ENCODE measurements around the gene SASH1.

Gene SASH1

DNA sequence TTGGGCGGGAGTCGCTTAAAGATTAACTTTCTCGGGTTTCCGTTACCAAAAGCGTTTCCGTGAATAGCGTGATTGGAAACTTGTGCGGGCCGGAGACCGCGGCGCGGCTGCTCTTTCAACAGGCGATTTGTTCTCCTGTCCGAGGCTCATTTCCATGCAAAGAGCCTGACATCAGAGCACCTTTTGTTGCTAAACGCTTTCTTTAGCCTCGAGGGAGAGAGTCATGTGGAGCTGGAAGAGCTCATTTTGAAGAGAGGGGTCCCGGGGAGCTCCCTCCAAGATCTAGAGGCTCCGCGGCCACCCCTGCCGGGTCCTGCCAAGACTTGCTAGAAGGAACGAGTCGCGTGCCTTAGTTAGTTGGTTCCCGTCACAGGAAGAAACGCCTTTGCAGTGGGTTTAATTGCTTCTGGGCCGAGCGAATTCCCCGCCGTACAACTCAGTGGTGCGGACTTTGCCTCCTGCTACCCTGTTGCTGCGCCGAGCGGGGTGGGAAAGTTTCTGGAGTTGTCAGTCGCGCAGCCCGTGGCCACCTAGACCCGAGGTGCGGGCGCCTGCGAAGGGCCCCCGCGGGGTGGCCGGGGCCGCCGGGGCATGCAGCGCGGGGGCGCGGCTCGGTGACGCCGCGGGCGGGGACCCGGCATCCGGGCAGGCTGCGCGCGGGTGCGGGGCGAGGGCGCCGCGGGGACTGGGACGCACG, at the start of gene SASH1:
Gene SASH1 (plus strand): TSS at position 489 of the 697 bp plus-strand sequence. CDS start 230 bp downstream, outside the sequence.
- DNase-seq: peak; percentile 23 to 89 (median 76)

DNA sequence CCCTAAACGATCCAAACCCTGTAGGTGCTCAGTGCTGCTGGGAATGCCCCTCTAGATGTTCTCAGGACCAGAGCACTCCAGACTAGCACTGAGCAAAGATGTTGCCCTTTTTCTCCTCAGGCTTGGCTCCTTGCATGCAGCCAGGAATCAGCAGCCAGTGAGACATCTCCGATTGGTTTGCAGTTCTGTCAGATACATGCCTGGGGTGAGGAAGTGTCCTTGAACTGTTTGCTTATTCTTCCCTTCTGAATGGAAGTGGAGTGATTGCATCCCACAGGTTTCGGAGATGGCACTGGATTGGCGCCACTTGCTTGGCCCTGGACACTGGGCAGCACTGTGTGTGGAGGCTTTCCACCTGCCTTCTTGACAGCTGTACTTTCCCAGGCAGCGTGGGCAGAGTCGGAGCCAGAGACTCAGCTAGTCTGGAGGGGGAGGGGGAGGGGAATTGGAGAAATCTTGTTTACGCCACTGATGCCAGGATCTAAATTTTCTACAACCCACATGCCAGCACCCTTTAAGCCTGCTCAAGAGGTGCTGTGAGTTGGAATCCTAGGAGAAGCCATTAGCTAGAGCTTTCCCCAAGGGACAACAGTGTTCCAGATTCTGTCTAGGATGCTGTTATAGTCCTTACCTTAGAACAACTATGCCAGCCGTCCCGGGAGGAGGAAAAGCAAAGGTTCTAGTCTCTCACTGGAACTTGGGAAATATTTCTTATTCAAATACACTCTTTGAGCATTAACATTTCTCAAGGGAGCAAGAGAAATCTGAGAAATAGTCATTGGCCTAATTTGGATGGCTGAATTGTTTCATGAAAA, 49.2 kb upstream of the SASH1 start:
- peak in 50 of 58 donors; percentile 20 to 81 (median 52) for DNase-seq

DNA sequence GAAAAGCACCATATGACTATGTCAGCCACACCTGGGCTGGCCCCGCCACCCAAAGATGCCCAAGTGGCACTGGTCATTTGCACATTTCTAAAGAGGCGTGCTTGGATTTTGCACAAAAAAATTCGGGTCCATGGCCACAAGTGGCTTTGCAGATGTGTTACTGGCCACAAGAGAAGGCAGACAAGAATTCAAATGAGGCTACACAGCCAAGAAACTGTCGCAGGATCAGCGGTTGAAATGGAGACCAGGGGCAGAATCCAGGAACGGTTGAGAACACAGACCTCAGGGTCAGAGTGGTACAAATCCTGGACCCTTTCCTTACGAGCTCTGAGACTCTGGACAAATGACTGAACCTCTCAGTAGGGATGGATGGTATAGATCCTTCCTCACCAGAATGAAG, 48.6 kb upstream of the SASH1 start:
- DNase-seq: peak in 17 of 58 donors; percentile 16 to 74 (median 27)

DNA sequence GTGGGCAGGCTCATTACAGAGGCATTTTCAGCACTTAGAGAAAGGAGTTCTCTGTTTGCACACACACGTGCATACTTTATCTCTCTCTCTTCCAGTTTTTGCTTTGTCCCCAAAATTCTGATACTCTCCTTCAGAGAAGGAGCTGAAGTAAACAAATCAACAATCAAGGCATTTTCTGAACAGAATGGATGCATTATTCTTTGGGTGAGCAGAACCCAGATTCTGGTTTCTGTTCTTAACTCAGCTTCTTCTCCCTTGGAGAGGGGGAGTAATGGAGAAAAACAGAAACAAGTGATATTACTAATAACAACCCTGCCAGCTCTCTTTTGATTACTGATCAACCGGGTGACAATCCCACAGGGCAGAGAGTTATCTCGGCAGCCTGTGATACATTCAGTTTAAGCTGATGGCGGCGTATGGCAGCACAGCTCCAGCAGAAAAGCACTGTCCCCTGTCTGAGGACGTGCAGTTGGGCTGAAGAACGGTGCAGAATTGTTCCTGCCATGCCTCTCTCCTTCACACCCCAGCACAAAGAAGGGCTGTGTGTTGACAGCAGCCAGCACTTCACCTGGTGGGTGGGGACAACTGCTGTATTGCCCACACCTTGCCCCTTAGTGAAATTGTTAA, 47.3 kb upstream of the SASH1 start:
- DNase-seq: peak in 5 of 58 donors; percentile 12 to 36 (median 27)

DNA sequence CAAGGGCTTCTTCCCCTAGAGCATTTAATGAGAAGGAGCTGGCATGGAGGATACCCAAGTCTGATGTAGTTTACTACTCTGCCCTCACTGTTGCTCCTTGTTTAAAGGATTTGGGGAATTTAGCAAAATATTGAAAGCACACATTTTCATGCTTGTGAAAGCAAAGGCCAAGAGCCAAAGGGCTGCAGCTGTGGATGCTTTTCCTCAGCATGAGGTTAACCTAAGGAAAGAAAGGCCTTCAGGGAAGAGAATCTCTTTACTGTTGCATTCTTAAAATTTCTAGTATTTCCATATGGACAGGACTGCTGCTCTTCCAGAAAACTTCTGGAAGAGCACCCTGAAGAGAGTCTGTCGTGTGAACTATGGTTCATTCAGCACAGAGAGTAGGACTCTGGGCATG, 45.9 kb upstream of the SASH1 start:
- DNase-seq: no peak

DNA sequence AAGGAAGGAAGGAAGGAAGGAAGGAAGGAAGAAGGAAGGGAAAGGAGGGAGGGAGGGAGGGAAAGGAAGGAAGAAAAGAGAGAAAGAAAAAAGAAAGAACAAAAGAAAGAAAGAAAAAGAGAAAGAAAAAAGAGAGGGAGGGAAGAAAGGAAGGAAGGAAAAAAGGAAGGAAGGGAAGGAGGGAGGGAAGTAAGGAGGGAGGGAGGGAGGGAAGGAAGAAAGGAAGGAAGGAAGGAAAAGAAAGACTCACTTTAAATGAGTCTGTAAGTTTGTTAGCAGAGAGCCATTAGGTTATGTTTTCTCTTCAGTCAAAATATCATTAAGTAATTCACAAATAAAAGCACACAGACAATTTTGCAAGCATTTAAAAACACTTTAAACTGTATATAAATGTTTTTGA, 44.0 kb upstream of the SASH1 start:
- DNase-seq: no peak

DNA sequence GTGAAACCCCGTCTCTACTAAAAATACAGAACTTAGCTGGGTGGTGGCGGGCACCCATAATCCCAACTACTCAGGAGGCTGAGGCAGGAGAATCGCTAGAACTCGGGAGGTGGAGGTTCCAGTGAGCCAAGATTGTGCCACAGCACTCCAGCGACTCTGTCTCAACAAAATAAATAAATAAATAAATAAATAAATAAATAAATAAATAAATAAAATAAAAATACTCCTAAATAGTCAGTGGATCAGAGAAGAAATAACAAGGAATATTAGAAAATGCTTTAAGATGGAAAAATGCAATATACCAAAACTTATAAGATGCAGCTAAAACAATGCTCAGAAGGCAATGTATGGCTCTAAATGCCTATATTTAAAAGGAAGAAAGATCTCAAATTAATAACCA, 39.0 kb upstream of the SASH1 start:
- DNase-seq: no peak

DNA sequence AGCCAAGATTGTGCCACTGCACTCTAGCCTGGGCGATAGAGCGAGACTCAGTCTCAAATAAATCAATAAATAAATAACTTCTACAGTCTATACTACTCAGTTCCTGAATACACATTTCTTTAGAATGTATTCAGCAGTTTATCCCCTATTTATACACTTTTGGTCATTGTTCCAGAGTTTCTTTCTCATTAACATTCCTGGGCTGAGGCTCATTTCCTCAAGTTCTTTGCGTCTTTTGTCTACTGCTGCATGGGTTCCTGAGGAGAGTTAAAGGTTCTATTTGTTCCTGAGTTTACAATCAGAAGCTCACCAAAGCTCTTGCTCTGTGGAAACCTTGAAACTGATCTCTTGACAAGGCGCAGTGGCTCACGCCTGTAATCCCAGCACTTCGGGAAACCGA, 37.7 kb upstream of the SASH1 start:
- DNase-seq: no peak

DNA sequence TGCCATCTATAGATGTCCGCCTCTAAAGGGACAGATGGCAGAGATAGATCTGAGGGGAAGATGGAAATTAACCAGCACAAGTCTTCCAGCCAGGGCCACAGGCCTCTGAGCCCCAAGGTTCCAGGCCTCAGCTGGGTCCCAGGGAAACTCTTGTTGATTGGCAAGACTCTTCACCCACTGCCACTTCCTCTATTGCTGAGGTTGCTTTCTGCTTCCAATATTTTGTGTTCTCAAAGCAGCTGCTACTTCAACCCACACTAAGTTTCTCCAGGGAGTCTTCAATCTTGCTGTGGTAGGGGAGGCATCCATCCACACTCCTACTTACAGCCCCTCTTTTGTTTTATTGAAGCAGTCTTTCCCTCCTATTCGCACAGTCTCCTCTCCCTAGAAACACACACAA, 36.4 kb upstream of the SASH1 start:
- no peak for DNase-seq

DNA sequence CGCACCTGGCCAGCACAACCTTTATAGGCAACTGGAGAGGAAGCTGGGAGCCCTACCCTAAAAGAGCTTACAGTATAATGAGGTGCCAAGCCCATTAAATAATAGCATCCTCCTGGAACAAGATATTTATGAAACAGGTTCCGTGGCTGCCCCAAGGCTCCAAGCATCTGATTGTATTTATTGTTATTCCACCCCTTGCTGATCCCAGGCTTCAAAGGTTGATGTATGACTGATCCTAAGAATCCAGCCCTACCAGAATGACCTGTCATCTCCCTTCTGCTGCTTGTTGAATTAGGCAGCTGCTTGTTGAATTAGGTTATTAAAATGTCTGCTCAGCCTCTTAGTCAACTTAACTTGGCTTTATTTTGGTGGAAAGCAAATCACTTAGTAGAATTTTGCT, 35.2 kb upstream of the SASH1 start:
- DNase-seq: no peak

DNA sequence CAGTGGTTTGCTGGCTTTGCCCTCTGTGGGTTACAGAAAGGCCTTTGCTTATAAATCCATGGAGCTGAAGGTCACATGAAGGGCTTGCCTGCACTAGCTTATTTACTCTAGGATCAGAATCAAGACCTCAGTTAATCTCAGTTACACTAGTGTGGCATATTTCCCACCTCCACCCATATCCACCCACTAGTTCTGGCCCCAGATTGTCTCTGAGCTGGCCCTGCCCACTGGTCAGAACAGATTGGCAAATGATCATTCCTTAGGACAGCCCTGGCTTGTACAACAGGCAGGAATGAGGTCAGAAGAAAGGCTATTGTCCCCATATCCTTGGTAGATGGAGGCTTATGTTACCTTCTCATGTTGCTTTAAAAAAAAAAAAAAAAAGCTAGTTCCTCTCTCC, 33.3 kb upstream of the SASH1 start:
- DNase-seq: no peak

DNA sequence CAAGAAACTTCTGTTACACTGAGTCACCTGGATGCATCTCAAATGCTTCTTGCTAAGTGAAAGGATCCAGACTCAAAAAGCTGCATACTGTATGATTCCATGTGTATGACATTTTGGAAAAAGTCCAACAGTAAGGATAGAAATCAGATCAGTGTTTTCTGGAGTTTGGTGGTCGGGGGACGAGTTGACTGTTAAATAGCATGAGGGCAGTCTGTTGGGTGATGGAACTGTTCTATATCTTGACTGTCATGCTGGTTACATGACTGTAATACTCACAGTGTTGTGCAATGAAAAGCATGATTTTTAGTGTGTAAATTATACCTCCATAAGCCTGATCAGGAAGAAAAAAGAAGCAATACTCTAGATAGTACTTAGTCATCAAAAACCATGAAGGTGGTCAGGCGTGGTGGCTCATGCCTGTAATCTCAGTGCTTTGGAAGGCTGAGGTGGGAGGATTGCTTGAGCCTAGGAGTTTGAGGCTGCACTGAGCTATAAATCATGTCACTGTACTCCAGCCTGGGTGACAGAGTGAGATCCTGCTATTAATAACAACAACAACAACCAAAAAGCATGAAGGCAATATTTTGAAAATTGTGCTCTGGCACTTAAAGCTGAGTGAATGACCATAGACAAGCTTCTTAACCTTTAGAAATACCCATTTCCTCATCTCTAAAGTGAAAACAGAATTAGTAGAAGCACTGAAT, 30.5 kb upstream of the SASH1 start:
- DNase-seq: no peak

DNA sequence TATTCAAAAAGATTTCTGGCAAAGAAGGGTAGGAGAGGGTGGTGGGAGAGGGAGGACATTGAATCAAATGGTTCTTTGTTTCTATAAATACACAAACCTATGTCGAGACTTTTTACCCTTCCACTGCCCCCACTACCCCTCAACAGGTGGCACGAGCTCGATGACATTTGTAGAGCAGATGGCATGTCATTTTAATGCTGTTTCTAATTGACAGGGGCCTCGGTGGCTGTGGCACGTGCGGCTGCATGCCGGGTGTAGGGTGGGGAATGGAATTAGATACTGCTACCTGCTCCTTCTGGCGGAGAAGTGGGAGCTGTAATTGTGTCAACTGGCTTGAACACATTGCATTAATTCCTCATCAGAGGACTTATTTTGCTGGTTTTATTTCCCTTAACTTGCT, 29.1 kb upstream of the SASH1 start:
- DNase-seq: no peak

DNA sequence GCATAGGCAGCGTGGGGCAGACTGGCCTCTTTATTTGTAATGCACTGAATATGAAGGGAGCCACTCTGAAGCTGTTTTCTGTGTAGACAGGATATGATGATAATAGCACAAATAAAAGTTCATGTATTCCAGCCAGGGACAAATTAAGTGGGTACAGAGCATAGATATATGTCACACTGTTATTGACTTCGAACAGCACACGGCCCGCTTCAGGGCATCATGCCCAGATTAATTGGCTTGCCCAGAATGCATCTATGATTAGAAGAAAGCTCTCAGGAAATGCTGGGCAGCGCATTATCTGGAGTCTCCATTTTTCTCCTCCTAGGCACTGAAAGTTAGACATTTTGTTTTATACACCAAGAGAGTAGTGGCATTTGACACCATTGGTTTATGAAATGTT, 26.3 kb upstream of the SASH1 start:
- peak in 9 of 58 donors; percentile 5 to 33 (median 18) for DNase-seq

DNA sequence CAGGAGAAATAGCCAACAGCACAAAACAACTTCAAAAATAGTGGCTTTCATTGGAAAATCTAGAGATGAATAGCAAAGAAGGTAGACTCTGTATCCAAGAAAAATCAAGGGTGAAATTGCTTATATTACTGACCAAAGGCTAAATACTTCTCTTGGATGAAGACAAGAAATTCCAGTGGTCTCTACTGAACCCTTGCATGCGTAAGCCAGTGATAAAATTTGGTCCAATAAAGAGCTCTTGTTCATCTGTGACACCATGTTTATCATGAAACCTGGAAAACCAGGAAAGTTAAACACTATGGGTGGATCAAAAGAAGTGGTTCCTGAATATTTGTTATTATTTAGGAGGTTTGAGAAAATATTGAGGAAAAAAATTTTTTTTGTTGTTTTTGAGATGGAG, 25.6 kb upstream of the SASH1 start:
- no peak for DNase-seq

DNA sequence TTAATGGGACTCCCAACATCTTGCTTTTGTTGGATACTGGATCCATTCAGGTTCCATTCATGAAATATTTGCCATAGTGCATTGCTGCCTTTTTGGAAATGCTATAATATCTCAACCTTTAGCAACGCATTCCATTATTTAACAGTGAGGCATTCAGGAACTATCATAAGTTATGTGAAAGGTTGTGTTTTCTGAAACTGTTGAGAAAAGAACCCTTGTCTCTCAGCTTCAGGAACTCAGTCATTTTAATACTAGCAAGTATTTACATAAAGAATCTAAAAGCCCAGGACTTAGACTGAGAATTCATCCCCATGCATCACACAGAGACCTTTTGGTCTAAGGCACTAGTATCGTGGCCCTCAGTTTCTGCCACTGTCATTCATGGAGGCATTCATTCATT, 24.9 kb upstream of the SASH1 start:
- DNase-seq: no peak

DNA sequence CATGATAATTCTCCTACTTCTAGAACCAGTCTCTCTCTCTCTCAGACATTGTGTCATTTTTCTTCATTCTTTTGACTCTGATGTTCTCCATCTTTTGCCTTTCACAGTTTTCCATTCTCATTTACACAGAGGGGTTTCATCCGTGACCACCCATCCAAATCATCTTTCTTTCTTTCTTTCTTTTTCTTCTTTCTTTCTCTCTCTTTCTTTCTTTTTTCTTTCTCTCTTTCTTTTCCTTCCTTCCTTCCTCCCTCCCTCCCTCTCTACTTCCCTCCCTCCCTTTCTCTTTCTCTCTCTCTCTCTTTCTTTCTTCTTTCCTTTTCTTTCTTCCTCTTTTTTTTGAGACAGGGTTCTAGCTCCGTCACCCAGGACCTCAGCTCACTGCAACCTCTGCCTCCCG, 19.9 kb upstream of the SASH1 start:
- no peak for DNase-seq

DNA sequence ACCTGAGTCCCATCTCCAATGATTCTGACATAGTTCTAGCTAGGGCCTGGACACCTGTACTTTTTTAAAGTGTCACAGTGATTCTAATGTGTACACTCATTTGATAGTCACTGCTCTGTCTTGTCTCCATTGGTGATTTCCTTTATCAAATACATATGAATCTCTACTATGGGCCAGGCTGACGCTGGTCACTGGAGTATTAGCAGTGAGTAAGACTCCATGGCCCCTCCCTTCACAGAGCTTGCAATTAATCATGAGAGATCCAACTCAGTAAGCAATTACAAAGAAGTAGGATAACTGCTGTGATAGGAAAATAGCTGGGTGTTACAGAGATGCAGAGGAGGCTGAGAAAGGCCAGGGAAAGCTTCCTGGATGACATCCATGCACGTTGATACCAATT, 19.3 kb upstream of the SASH1 start:
- no peak for DNase-seq

DNA sequence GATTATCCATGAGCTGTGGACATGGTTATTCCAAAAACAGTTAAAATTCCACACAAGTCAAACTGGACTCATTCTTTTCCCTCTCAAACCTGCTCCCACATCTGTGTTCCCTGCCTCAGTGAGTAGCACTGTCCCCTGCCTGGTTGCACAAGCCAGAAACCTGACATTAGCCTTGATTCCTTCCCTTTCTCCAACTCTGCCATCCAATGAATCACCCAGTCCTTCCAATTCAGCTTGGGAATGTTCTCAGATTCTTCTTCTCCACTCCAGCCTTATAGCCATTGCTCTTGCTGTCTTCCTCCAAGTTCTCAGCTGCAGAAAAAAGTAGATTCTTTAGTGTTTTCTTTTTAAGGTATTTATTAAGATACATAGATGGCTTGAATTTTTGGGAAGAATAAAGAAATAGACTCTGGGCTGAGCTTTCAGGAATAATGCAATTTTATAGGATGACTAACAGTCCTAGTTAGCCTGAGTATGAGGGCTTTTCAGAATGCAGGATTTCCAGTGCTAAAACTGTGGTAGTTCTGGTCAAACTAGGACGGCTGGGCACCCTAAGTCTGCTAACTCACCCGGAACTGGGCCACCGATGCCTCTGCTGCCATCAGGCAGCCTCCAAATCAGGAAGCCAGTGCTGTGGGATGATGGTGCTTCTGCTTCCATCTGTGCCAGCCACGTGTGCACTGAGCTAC, 18.2 kb upstream of the SASH1 start:
- peak in 2 of 58 donors; percentile 7 to 19 for DNase-seq

DNA sequence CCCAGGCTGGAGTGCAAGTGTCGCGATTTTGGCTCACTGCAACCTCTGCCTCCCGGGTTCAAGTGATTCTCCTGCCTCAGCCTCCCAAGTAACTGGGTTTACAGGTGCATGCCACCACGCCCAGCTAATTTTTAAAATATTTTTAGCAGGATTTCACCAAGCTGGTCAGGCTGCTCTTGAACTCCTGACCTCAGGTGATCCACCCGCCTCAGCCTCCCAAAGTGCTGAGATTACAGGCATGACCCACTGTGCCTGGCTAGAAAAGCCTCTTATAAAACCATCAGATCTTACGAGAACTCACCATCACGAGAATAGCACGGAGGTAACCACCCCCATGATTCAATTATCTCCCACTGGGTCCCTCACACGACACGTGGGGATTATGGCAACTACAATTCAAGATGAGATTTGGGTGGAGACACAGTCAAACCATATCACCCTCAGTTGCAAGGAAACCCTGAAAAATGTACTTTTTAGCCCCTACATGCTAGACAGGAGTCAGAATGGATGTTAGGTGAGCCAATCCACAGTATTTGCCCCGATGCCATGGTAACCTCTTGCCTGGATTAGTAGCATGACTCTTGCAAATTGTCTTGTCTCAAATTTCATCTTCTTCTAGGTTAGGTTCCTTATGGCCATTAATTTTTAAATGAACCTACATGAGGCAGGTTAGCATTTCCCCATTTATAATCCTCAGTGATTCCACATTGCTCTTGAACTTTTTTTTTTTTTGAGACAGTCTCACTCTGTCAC, 17.1 kb upstream of the SASH1 start:
- no peak for DNase-seq

All from anterior cingulate cortex (tissue), 58 donors.